Endodermal cell (in vitro differentiated cells): ENCODE measurements around the gene MIGA2. TPM values are rescaled to one million over a fixed set of nuclear protein-coding genes. Genes with fewer than 3 reads are reported as not detected.
A peak's percentile ranks its signal among the peaks of the same experiment; 100 is the strongest.

Experiments
- DNase-seq: peaks from one replicate; pipeline ENCODE4 v3.0.0-alpha.2; 2017
- H3K27ac ChIP-seq: 2 replicates; pipeline ENCODE4 v1.5.1; 2013; ENCODE audit warnings: mild to moderate bottlenecking, low read depth, low read length, moderate library complexity
- H3K27me3 ChIP-seq: 2 replicates; pipeline ENCODE4 v1.6.1; 2013; ENCODE audit warnings: mild to moderate bottlenecking, low read length, moderate library complexity; ENCODE audit not compliant: insufficient read depth, control insufficient read depth, poor library complexity, severe bottlenecking
- H3K36me3 ChIP-seq: 2 replicates; pipeline ENCODE4 v1.7.0; 2013; ENCODE audit warnings: mild to moderate bottlenecking, low read length, moderate library complexity; ENCODE audit not compliant: control insufficient read depth, insufficient read depth
- H3K4me1 ChIP-seq: one replicate; pipeline ENCODE4 v1.7.0; 2013; ENCODE audit warnings: low read length; ENCODE audit not compliant: control insufficient read depth, insufficient read depth
- H3K4me3 ChIP-seq: 2 replicates; pipeline ENCODE4 v1.5.1; 2013; ENCODE audit warnings: mild to moderate bottlenecking, low read length, moderate library complexity
- H3K9ac ChIP-seq: 2 replicates; pipeline ENCODE4 v1.6.1; 2013; ENCODE audit warnings: mild to moderate bottlenecking, low read length, moderate library complexity; ENCODE audit not compliant: poor library complexity, severe bottlenecking; ENCODE audit errors: extremely low read depth
- H3K9me3 ChIP-seq: 2 replicates; pipeline ENCODE4 v1.6.1; 2013; ENCODE audit warnings: mild to moderate bottlenecking, low read length, moderate library complexity; ENCODE audit not compliant: control insufficient read depth
- H3K27ac Mint-ChIP-seq: 2 replicates; pipeline ENCODE4 v1.8.0; 2020; ENCODE audit warnings: mixed read lengths
- H3K27me3 Mint-ChIP-seq: 2 replicates; pipeline ENCODE4 v1.8.0; 2021; ENCODE audit warnings: mild to moderate bottlenecking, mixed read lengths; ENCODE audit not compliant: insufficient read depth
- H3K36me3 Mint-ChIP-seq: 2 replicates; pipeline ENCODE4 v1.8.0; 2020; ENCODE audit warnings: low read depth, mixed read lengths
- H3K4me1 Mint-ChIP-seq: 2 replicates; pipeline ENCODE4 v1.8.0; 2020; ENCODE audit warnings: mixed read lengths
- H3K4me3 Mint-ChIP-seq: 2 replicates; pipeline ENCODE4 v1.8.0; 2020; ENCODE audit warnings: mild to moderate bottlenecking, moderate library complexity, mixed read lengths
- H3K9me3 Mint-ChIP-seq: 2 replicates; pipeline ENCODE4 v1.8.0; 2020; ENCODE audit warnings: mild to moderate bottlenecking, mixed read lengths
- WGBS, 2 experiments: methylation state at CpG; one replicate each; pipeline versions ENCODE4 v1.1.5 to v1.1.7; 2013; ENCODE audit warnings: missing lambda C conversion rate in 2 of 2, mixed read lengths in 1 of 2; ENCODE audit not compliant: insufficient coverage in 1 of 2, insufficient read length in 1 of 2; 5-methylcytosine and 5-hydroxymethylcytosine counted together
- long read RNA-seq, 4 experiments: library from polyadenylated mRNA in 2 of 4; library from RNA in 1 of 4; library from capped mRNA in 1 of 4; stranded (forward) in 3 of 4; unstranded in 1 of 4; transcript quantifications; one replicate each; pipeline ENCODE4 v2.0.0, GENCODE V29; 2020 to 2021; ENCODE audit warnings: inconsistent platforms in 1 of 4
- polyA plus RNA-seq, 2 experiments: library from polyadenylated mRNA; stranded (reverse); fragments of 50-300 nt; gene quantifications; one replicate each; pipeline ENCODE4 v1.2.3, GENCODE V29; 2013
- total RNA-seq, 2 donors: library from RNA; stranded (reverse); fragmentation: NEBNext Ultra II Directional in 1 of 2; extraction: Animal tissue kit (Norgen Biotek cat#: 25700) in 1 of 2; gene quantifications; 2 replicates in 1 of 2; 3 replicates in 1 of 2; pipeline ENCODE4 v1.2.1, GENCODE V29; 2021
- TF ChIP-seq, protein P1 (sequence below): fragments of 200-600 bp; sonication (generic); conservative IDR thresholded peaks from 2 replicates; pipeline ENCODE4 v1.5.0; 2021; ENCODE audit warnings: antibody characterized with exemption, mild to moderate bottlenecking

Gene MIGA2, protein sequence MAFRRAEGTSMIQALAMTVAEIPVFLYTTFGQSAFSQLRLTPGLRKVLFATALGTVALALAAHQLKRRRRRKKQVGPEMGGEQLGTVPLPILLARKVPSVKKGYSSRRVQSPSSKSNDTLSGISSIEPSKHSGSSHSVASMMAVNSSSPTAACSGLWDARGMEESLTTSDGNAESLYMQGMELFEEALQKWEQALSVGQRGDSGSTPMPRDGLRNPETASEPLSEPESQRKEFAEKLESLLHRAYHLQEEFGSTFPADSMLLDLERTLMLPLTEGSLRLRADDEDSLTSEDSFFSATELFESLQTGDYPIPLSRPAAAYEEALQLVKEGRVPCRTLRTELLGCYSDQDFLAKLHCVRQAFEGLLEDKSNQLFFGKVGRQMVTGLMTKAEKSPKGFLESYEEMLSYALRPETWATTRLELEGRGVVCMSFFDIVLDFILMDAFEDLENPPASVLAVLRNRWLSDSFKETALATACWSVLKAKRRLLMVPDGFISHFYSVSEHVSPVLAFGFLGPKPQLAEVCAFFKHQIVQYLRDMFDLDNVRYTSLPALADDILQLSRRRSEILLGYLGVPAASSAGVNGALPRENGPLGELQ
- total RNA-seq, result 10 to 100 TPM; 41.4 to 41.5 TPM
- 23.0 TPM for polyA plus RNA-seq (2013, experiment 1 of 2)
- polyA plus RNA-seq (2013, experiment 2 of 2), result 17.8 TPM
- long read RNA-seq, experiment 1, partial matches to known transcripts, result 5 of 6 reads
- long read RNA-seq, experiment 1, other reads (novel, unspliced or antisense), result 1 of 6 reads
- long read RNA-seq, experiment 2, partial matches to known transcripts, result 3 of 43 reads
- long read RNA-seq, experiment 2, other reads (novel, unspliced or antisense), result 36 of 43 reads
- long read RNA-seq, experiment 3, partial matches to known transcripts, result 15 of 156 reads
- long read RNA-seq, experiment 3, other reads (novel, unspliced or antisense), result 135 of 156 reads
- long read RNA-seq, experiment 4, partial matches to known transcripts, result 7 of 8 reads
- long read RNA-seq, experiment 4, other reads (novel, unspliced or antisense), result 1 of 8 reads

DNA sequence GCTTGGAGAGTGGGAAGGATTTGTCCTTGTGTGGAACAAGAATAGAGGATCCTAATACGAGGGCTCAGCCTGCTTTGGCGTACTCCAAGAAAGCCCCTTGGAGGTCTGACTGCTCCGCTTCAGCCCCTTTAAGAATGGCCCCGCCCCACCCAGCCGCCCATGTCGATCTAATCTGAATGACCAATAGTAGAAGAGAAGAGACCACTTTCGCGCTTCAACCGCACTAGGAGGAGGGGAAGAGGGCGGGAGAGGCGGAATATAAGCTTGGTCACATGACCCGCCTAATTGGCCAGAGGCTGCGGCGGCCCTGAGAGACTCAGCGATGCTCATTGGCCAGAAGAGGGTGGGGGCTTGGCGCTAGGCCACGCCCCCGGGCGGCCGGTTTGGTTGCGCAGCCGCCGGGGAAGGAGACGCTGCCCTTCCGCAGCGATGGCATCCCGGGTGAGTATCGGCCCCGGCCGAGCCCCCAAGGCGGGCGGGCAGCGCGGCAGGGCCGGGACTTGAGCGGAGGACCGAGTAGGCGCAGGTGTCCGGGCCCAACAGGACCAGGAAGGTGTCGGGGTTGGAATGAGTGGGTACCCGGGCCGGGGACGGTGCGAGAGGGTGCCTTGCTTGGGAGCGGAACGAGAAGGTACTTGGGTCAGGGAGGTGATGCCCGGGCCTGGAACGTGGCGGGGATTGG, at the start of gene MIGA2:
Gene MIGA2 (plus strand): TSS at position 386 of the 682 bp plus-strand sequence. CDS start 3,969 bp downstream, outside the sequence.
- WGBS, 2 experiments, result 1 to 3% methylated on average over 21 to 49 of the region's 49 CpGs
- H3K4me1 Mint-ChIP-seq, result peaks cover 18% of the 10 kb centered on the region
- TF ChIP-seq, protein P1, sequence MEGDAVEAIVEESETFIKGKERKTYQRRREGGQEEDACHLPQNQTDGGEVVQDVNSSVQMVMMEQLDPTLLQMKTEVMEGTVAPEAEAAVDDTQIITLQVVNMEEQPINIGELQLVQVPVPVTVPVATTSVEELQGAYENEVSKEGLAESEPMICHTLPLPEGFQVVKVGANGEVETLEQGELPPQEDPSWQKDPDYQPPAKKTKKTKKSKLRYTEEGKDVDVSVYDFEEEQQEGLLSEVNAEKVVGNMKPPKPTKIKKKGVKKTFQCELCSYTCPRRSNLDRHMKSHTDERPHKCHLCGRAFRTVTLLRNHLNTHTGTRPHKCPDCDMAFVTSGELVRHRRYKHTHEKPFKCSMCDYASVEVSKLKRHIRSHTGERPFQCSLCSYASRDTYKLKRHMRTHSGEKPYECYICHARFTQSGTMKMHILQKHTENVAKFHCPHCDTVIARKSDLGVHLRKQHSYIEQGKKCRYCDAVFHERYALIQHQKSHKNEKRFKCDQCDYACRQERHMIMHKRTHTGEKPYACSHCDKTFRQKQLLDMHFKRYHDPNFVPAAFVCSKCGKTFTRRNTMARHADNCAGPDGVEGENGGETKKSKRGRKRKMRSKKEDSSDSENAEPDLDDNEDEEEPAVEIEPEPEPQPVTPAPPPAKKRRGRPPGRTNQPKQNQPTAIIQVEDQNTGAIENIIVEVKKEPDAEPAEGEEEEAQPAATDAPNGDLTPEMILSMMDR, result no peak

DNA sequence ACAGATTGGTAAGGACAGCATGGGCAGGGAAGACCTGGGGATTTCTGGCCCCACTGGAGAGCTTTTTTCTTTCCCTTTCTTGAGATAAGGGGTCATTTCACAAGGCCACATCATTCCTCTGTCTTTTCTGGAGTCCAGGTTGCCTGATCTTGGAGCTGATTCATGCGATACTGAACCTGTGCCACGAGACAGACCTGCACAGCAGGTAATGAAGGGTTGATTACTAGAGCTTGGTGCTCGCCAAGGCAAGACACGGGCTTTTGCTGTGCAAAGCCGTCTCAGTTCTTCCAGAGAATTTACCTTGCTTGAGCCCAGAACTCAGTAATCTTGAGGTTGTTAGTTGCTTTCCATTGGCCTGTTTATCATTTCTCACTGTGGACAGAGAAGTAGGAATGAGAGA, 49.8 kb upstream of the MIGA2 start:
- no peak for DNase-seq
- no peaks in the 10 kb centered on the region for H3K27me3 Mint-ChIP-seq
- H3K4me1 ChIP-seq, result no peaks in the 10 kb centered on the region
- no peak overlapping the region for H3K27ac ChIP-seq
- H3K27me3 ChIP-seq, result no peaks in the 10 kb centered on the region
- peaks cover 70% of the 10 kb centered on the region for H3K36me3 ChIP-seq
- 92 to 94% methylated on average over 5 of the region's 5 CpGs for WGBS, 2 experiments
- H3K9me3 ChIP-seq, result no peaks in the 10 kb centered on the region
- no peaks in the 10 kb centered on the region for H3K4me1 Mint-ChIP-seq
- H3K4me3 ChIP-seq, result no peak overlapping the region
- TF ChIP-seq, protein P1, result no peak
- no peak overlapping the region for H3K9ac ChIP-seq
- no peak overlapping the region for H3K4me3 Mint-ChIP-seq
- peaks cover 73% of the 10 kb centered on the region for H3K36me3 Mint-ChIP-seq
- H3K9me3 Mint-ChIP-seq, result no peaks in the 10 kb centered on the region
- H3K27ac Mint-ChIP-seq, result no peak overlapping the region

More for the DNA sequence above, at the start of gene MIGA2:
- peaks cover 7% of the 10 kb centered on the region for H3K4me1 ChIP-seq
- no peaks in the 10 kb centered on the region for H3K9me3 Mint-ChIP-seq
- peak within 1 kb of the TSS; percentile 97 for H3K4me3 Mint-ChIP-seq
- peak; percentile 99 for DNase-seq
- H3K27ac ChIP-seq, result peak within 1 kb of the TSS; percentile 6
- no peaks in the 10 kb centered on the region for H3K9me3 ChIP-seq
- peak within 1 kb of the TSS; percentile 87 for H3K27ac Mint-ChIP-seq
- H3K27me3 Mint-ChIP-seq, result no peaks in the 10 kb centered on the region
- peaks cover 7% of the 10 kb centered on the region for H3K36me3 ChIP-seq
- peak within 1 kb of the TSS; percentile 91 for H3K4me3 ChIP-seq
- peaks cover 4% of the 10 kb centered on the region for H3K36me3 Mint-ChIP-seq
- H3K27me3 ChIP-seq, result no peaks in the 10 kb centered on the region
- peak within 1 kb of the TSS; percentile 59 for H3K9ac ChIP-seq

DNA sequence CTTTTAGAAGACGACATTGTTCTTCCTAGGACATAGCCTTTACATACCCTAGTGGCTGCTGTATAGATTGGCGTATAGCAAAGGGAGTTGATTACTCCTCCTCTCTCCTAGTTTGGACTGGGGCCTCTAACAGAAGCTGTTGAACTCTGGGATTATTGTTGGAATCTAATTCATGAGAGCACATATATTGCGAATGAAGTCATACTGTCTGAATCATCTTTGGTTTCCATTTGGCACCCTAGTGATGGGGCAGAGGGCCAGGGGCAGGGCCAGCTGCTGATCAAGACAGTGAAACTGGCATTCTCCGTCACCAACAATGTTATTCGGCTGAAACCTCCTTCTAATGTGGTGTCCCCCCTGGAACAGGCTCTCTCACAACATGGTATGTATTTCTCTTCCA, 48.6 kb upstream of the MIGA2 start:
- no peak overlapping the region for H3K9ac ChIP-seq
- Mint-ChIP-seq H3K27ac (no peak overlapping the region), H3K9me3 (no peaks in the 10 kb centered on the region), H3K4me3 (no peak overlapping the region), H3K4me1 (no peaks in the 10 kb centered on the region), H3K36me3 (peaks cover 64% of the 10 kb centered on the region), H3K27me3 (no peaks in the 10 kb centered on the region)
- no peaks in the 10 kb centered on the region for H3K27me3 ChIP-seq
- TF ChIP-seq, protein P1, result no peak
- H3K4me1 ChIP-seq, result no peaks in the 10 kb centered on the region
- H3K36me3 ChIP-seq, result peaks cover 67% of the 10 kb centered on the region
- DNase-seq, result no peak
- 96 to 100% methylated on average over 2 to 5 of the region's 5 CpGs for WGBS, 2 experiments
- no peak overlapping the region for H3K27ac ChIP-seq
- no peaks in the 10 kb centered on the region for H3K9me3 ChIP-seq
- no peak overlapping the region for H3K4me3 ChIP-seq
